Measurements from ENCODE around the gene POLR3B.

DNA sequence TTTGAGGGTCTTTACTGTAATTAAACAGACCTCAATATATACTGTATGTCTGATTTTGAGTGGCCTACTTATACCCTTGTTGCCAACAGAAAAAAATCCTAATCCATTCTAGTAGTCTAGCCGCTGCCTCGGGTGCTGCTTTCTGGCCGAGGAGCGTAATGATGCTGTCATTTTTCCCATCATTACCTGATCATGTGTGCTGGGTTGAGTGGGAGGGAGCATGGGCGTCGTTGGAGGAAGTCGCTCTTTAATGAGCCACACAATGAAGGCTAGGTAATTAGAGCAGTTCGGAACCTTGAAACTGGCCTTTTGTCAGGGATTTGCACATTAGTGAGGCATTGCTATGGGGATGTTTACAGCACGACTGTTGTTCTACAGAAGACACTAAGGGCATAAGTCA is 149.1 kb downstream of the POLR3B start:
- TF ChIP-seq, protein P1, sequence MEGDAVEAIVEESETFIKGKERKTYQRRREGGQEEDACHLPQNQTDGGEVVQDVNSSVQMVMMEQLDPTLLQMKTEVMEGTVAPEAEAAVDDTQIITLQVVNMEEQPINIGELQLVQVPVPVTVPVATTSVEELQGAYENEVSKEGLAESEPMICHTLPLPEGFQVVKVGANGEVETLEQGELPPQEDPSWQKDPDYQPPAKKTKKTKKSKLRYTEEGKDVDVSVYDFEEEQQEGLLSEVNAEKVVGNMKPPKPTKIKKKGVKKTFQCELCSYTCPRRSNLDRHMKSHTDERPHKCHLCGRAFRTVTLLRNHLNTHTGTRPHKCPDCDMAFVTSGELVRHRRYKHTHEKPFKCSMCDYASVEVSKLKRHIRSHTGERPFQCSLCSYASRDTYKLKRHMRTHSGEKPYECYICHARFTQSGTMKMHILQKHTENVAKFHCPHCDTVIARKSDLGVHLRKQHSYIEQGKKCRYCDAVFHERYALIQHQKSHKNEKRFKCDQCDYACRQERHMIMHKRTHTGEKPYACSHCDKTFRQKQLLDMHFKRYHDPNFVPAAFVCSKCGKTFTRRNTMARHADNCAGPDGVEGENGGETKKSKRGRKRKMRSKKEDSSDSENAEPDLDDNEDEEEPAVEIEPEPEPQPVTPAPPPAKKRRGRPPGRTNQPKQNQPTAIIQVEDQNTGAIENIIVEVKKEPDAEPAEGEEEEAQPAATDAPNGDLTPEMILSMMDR (IDR thresholded peaks at IDR 0.05): no peak
- TF ChIP-seq POLR2AphosphoS5 (IDR thresholded peaks at IDR 0.05) (no peak), POLR2A (IDR thresholded peaks at IDR 0.05) (no peak)
